ENCODE data around the gene PTPN14.

PTPN14 gene

DNA sequence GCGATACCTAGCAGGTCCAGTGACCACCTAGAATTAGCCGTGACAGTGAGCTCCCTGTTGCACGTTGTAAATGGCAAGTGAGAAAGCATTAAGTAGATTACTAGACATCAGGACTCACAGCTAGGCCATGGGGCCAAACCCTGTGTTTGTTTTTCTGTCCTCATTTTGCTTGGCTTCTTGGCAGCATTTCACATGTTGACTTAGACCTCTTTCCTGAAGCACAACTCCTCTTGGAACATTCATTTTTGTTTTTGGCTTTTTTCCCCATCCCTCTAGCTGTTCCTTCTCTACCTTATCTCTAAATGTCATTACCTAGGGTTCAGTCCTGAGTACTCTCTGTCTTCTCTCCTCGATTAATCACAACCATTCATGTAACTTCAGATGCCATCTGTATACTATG is 16.9 kb upstream of the PTPN14 start:
- no peak for DNase-seq (ENCODE audit: low read depth in 2 of 2)

DNA sequence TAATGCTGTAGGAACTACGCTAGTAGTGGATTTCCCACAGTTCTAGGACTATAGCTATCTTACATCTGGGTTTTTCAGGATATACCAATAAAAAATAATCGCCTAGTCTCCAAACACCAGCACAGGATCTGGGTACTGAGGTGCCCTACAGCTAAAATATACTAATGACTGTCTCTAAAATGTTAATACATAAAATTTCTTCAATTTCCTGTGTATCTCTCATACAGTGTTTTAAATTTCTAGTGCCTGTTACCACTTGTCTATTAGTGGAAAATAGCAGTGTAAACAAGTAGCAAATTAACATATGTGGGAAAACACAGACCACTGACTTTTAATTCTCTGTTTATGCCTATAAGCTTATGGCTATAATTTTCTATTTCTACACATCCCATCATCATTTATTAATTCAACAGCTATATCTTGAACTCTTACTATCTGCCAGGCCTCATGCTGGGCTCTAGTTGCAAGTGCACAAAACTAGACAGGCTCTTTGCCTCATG is 16.1 kb upstream of the PTPN14 start:
- DNase-seq (ENCODE audit: low read depth in 2 of 2): no peak

DNA sequence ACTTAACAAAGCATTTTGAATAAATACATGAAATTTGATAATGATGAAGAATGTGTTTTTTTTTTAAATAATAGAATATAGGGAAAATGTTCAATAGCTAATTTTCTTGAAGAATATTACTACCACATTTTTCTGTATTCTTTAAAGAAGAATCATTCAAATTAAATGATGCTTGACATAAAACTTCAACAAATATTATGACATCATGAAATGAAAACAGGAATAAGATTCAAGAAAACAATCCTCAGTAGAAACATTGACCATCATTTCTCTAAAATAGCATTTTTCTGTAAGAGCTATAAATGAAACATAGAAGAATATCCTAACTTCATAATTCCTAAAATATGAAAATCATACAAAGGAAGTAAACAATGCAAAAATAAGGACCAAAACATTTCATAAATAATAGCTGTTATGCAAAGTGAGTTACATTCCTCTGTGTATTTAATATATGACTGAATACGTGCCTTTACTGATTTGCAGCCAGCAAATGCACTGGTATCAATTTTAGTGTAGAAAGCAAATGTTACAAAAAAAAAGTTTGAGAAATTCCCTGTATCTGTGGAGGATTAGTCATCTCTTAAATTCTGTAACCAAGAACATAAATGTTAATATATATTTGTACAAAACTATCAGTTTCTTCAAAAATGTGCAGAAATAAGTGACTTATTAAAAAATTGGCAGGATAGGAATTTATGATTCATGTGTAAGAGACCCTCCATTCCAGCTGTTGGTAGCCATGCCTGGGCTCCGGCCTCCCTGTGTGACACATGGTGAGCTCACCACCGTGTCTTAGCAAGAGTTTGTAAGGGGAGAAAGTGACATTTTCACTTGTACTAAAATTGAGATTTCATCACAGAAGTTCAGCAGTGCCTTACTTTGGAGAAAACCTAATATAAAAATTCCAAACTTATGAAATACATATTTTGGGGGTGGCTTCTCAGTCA is 15.0 kb upstream of the PTPN14 start:
- DNase-seq (ENCODE audit: low read depth in 2 of 2): no peak

DNA sequence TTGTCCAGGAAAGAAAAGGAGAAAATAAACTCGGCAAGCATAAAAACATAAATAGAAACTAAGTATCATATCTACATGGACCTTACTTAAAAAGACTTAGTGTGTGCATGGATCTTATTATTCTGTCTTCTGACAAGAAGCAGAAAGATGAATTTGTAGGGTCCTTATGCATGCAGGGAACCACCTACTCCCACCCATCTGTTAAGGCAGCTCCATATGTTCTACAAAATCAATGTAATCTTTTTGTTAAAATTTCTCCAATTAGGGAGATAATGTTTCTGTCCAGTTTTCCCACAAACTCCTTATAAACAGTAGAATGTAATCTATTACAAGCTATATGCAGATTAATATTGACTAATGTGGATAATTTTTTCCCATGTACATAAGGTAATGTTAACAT is 13.9 kb upstream of the PTPN14 start:
- no peak for DNase-seq (ENCODE audit: low read depth in 2 of 2)

DNA sequence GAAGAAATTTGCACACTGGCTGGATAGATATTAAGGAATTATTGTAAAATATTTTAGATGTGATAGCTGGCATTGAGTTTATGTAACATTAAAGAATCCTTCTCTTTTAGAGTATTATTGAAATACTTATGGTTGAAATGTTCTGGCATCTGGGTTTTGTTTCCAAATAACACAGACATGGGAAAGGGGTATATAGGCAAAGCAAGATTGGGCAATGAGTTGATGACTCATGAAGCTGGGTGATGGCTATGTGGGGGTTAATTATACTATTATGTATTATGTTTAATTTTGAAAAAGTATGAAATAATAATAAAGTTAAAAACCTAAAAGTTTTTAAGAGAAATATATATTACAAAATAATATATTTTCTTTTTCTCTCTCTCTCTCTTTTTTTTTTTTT is 12.5 kb upstream of the PTPN14 start:
- no peak for DNase-seq (ENCODE audit: low read depth in 2 of 2)

DNA sequence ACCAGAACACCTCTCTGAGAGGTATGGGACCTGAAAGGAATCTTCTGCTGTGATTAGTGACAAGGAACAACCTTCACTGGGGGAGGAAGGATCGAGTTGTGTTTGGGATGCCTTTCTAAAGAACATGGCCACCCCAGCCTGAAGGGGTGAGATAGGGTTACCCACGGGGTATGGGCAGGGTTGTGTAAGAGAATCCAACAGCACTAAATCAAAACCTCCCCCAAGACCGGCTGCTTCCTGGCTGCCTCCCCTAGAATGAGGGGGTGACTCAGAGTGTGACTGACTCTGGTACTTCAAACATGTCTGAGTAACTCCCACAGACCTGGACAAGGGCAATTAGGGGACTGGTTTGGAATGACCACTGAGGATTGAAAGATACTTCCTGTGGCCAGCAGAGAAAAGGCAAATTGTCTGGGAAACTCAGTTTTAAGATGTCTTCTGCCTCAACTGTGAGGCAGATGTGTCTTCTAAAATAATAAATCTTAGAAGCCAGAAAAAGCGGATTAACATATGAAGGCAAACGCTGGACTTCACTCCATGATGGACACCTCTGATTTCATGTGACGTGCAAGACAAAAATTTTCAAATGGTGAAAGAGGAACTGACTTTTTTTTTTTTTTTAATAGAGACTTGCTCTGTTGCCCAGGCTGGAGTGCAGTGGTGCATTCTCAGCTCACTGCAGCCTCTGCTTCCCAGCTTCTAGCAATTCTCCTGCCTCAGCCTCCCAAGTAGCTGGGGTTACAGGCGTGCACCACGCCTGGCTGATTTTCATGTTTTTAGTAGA is 6.7 kb upstream of the PTPN14 start:
- DNase-seq (ENCODE audit: low read depth in 2 of 2): no peak

DNA sequence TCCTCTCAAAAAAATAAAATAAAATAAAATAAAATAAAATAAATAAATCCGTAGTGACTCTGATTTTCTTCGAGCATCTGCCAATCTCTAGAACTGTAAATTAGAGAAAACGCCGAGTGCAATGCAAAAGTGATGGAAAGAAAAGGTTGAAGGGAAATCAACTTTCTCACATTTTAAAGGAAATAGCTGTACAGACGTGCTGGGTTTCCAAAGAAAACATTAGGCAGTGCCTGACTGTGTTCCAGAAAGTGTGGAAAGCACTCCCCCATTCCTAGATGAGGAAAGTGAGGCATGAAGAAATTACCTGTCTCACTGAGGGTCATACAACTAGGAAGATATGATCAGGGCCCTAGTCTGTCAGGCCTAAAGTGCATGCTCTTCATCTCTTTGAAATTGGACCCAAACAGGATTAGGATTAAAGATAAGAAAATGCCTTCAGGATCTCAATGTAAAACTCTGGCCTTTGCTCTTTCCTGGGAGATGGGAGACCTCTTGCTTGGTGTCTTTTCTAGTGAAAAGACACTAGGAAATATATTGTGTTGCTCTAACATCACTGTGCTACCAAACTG is 1.8 kb upstream of the PTPN14 start:
- DNase-seq (ENCODE audit: low read depth in 2 of 2): no peak

DNA sequence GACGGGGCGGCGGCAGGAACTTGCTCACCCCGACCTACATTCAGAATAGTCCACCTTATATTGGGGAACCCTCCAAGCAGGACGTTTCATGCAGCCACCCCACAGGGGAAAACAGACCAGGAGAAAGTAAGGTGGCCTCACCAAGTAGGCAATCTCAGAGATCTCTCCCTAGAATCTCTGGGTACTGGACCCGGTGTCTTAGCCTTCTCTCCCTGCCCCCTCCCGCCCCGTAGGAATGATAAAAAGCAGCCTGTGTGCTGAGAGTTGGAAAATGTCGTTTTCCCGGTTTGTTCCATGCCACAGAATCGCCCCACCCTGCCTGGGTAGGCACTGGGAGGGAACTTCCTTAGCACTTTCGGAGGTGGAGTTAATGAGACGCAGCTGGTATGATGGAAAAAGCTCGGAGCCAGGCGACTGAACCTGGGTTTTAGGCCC is 789 bp upstream of the PTPN14 start:
- DNase-seq (ENCODE audit: low read depth in 2 of 2): no peak

DNA sequence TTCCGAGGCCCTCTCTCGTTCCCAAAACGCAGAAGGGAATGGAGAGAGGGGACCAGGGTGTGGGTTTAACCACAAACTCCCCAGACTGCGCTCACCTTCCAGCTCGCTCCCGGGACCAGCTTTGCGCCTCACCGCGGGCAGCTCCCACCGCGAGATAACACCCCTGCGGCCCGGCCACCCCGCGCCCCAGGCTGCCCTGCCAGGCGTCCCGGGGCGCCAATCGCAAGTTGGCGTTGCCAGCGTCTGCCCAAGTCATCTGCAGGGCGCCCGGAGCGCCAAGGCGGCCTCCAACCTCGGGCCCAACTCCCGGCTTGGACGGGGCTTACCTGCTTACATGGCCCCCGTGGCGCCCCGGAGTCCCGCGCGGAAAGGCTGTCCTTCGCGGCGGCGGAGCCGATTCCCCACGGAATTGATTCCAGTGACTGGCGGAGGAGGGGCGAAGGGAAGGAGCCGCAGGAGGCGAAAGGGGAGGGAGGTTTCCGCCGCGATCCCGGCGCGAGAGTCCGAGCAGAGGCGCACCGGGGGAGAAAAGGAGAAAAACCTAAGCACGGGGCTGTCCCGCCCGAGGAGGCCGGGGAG is 456 bp downstream of the PTPN14 start:
- DNase-seq (ENCODE audit: low read depth in 2 of 2): no peak

DNA sequence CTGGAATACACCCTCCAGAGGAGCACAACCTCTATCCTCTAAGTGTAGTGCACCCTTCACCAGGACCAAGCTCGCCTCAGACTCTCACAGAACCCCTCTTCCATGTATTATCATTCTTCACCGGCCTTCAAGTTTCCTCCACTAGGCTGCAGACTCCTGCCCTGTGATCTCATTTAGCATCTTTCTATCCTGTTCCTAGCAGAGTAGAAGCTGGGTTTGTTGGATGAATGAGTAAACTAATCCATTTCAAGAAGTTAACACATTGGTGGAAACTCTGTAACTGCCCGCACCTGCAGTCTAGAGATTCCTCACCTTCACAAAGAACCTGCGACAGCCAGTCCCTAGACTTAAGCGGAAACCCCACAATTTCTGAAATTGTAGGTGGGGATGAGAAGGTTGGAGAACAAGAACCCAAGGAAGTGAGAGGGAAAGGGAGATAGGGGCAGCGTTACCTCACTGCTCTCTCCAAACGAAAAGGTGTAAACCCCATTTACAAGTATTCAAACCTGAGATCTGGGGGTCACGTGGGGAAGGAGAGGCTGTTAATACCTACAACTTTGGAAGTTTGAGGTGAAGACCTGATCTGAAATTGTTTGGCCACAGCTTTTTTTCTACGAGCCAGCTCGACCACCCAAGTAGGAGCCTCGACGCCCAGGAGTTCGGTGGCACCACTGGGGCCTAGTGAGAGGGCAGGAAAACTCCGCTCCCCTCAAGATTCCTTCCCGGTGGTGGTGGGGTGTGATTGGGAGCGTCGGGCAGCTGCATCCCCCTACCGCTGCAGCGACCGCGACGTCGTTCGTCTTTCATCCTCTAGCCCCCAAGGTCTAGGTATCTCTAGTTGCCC is 1.2 kb downstream of the PTPN14 start:
- DNase-seq (ENCODE audit: low read depth in 2 of 2): no peak

DNA sequence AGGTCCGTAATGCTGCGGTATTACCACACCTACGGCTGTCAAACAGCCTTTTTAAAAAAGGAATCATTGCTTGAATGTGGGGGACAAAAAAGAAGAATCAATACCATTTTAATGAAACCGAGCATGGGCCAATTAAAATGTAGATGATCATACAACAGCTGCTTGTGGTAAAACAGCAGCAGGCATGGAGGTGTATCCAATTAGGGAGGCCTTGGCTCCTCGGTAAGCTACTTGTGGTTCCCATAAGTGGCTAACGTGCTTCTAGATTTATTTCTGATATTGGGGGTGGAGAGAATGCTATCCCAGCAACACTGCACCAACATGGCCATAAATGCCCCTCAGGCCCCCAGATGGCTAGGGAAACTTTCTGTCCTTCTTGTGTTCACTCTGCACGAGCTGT is 1.8 kb downstream of the PTPN14 start:
- no peak for DNase-seq (ENCODE audit: low read depth in 2 of 2)

DNA sequence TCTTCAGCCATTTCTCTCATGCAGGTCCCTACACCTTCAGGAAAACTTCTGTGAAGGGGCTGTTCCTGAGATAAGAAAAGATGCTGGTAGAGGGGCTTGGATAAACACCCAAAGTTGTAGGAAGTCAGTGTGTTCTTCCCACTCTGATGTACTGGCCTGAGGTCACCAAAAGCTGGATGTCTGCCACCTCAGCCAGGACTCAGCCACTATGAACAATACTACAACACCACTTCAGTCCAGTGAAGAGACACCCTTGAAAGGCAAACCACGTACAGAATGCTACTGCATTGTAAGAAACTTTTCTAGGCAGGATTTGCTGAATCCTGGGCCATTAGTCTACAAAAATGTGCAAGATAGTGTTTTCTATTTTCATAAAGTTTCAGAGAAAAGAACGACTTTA is 2.4 kb downstream of the PTPN14 start:
- DNase-seq (ENCODE audit: low read depth in 2 of 2): no peak

DNA sequence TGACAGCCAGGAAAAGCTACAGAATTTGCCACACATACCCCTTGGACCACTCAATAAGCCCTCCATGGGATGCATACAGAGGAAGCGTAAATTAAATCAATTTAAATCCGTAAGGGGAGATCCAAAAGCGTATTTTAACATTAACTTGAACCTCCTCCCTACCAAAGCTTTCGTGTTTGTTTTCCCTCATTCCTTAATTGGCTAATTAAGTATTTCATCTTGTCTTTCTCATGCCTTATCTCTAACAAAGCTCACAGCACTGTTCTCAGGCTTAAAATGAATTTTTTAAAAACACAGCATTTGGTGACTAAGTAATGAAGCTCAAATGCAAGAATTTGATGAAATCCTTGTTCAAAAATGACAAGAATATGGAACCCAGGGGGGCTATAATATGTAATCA is 3.1 kb downstream of the PTPN14 start:
- no peak for DNase-seq (ENCODE audit: low read depth in 2 of 2)

DNA sequence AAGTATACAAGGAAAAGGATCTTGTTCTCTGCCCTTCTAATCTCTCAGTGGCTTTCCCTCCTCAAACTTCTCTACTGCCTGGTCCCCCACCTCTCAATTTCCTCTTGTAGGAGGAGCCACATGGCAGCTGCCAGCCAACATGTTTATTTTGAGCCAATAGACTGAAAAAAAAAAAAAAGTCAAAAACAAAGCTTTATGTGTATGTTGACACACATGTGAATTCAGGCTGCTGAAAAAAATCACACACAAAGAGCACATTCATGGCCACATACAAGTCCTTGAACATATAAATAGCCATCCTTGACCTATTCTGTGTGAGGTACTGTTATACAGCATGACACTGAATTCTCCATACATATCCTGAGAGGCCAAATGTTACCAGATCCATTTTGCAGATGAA is 3.7 kb downstream of the PTPN14 start:
- DNase-seq (ENCODE audit: low read depth in 2 of 2): no peak

DNA sequence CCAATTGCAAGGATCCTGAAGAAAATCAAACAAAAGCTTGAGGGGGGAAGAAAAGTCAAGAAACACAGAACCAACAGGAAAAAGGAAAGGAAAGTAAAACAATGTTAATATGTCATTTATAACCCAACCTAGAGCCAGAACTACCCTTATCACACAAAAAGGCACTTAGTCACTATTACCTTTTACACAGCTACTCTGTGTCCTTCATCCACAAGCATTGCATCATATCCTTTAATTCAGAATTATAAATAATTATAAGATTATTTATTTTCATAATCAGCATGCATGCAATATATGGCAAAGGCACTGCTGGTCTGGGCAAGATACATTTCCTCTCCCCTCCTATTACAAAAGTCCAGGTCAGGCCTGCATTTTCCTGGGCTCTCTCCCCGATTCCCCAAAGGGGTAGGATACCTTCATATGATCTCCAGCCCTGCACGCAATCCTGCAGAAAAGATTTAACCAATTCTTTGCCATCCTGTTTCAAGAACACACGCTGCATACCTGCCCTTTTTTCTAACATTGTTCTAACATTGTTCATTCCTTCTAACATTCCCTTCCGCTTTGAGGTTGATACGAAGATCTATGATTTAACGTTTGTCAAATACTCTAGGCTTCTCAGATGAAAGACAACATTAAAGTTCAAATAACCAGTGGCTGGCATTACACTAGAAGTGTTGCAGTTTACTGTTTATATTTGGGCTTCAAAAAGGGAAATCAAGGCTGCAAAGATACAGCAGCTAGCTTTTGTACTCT is 4.3 kb downstream of the PTPN14 start:
- DNase-seq (ENCODE audit: low read depth in 2 of 2): no peak

DNA sequence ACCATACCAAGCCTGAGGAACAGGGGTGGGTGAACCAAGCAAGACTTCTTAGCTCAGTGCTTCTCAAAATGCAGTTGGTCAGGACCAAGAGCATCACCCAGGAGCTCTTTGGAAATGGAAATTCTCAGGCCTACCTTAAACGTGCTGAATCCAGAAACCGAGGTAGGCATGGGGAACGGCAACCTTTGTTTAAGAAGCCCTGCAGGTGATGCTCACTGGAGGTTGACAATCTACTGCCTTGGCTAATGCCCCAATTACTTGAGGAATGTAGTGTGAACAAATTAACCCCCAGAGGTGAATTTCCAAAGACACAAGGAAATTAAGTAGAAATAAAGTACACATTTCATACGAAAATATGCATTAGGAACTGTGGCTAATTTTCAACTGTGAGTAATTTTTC is 5.3 kb downstream of the PTPN14 start:
- DNase-seq (ENCODE audit: low read depth in 2 of 2): no peak

DNA sequence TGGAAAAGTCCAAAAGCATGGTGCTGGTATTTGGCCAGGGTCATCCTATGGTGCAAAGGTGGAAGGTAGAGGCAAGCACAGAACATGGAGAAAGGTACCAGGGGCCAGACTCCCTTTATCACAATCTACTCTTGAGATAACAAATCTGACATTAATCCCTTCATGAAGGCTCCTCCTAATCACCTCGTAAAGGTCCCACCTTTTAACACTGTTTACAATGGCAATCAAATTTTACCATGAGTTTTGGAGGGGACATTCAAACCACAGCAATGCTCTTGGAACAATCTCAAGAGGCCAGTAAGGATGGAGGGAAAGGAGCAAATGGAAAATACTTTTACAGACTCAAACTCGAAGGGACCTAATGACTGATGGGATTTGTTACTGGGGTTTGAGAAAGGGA is 6.1 kb downstream of the PTPN14 start:
- no peak for DNase-seq (ENCODE audit: low read depth in 2 of 2)

DNA sequence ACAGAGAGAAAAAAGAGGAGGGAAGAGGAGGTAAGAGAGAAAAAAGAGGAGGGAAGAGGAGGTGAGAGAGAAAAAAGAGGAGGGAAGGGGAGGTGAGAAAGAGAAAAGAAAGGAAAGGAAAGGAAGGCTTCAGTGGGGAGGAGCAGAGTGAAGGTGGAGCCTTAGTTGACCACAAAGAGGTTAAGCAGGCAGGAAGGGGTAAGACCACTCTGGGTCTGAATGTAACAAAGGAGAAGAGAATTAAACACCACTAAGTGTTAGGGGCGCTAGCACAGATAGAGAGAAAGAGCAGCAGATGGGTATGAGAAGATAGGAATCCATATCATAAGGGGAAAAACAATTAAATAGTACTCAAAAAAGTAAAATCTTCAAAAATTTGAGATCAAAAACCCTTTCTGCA is 6.6 kb downstream of the PTPN14 start:
- DNase-seq (ENCODE audit: low read depth in 2 of 2): no peak

DNA sequence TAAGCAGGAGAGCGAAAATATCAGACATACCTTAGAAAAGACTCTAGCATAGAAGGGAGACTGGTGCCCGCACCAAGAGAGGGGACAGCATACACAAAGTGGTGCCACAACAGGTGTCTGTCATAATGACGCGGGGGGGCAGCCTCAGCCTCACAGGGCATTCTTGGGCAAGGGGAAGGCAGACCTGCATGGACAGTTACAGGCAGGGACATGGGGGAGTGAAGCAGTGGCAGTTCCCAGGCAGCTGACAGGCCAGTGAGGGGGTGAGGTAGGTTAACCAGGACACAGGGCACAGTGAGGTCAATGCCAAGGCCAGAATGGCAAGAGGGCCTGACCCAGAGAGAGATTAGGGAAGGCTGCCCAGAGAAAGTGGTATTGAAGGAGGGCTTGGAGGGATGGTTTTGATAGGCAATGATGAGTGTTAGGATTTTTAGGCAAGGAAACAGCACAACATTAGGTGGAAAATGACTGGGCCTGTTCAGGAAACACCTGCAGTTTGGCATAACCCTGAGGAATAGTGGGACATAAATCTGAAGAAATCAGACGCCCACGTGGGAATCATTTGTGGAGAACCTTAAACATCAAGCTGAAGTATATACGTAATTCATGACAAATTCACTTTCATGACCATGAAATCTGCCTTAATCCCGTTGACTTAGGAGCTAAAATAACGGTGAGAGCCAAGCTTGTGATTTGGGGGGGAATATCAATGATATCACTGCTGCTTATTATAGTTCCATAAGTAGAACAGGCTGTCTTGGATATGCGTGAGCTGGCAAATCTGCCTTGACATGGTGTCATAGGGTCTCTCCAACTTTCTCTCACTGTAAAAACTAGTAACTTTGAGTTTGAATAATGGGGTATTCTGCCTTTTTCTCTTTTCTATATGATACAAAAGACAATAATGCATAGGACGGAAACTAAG is 8.9 kb downstream of the PTPN14 start:
- no peak for DNase-seq (ENCODE audit: low read depth in 2 of 2)

All from stimulated activated CD8-positive, alpha-beta memory T cell treated with anti-CD3 and anti-CD28 coated beads, Interleukin-7, amount 100 ng/mL, for 1 hour (primary cell).